Head of caudate nucleus (tissue), 42 donors: ENCODE results near the gene NELFE.
"Not testable (repeated sequence)": the region's sequence is repeated elsewhere in the genome, so short reads cannot be mapped to it uniquely, and the experiment has no call there.

Experiments
- DNase-seq, 42 donors: peaks; one replicate each; pipeline versions ENCODE4 v3.0.0 to v3.0.0-alpha.2; 2020 to 2021; ENCODE audit warnings: mixed read lengths in 7 of 42
- intact Hi-C: fragments of 100-400 bp; cut with DNase I; formaldehyde crosslinking; loops from one replicate; pipeline ENCODE4 v1.15.0; 2022

The NELFE gene

GRCh38 chr6:31956796-31957195, 2.0 kb downstream of the NELFE start:
- intact Hi-C loops = no loop called here

GRCh38 chr6:31954511-31954910, 4.3 kb downstream of the NELFE start:
- intact Hi-C loops = loop anchor here (5.0 kb wide), 1 partner anchor 52 kb away; the partner anchor contains the start of gene ZBTB12

More at GRCh38 chr6:31956796-31957195, 2.0 kb downstream of the NELFE start:
- no peak for DNase-seq

GRCh38 chr6:31952890-31953289, 5.9 kb downstream of the NELFE start:
- intact Hi-C loops = loop anchor here (5.0 kb wide), 1 partner anchor 51 kb away; the partner anchor contains the start of gene ZBTB12
- no peak for DNase-seq

More at GRCh38 chr6:31954511-31954910, 4.3 kb downstream of the NELFE start:
- DNase-seq = no peak

- intact Hi-C loops = loop anchor here (5.0 kb wide), 1 partner anchor 50 kb away; the partner anchor contains the start of gene ZBTB12
- peak in 40 of 42 donors; percentile 29 to 84 (median 60) for DNase-seq
Observed at GRCh38 chr6:31952140-31952805, 6.5 kb downstream of the NELFE start.

GRCh38 chr6:31949926-31950548, 8.7 kb downstream of the NELFE start:
- intact Hi-C loops = loop anchor here (5.0 kb wide), 1 partner anchor 48 kb away; the partner anchor contains the start of gene ZBTB12
- no peak for DNase-seq

GRCh38 chr6:31948753-31949413, 9.9 kb downstream of the NELFE start:
- intact Hi-C loops = no loop called here
- DNase-seq = no peak

- DNase-seq = no peak
- intact Hi-C loops = no loop called here
Observed at GRCh38 chr6:31948306-31948705, 10.5 kb downstream of the NELFE start.

GRCh38 chr6:31947864-31948263, 10.9 kb downstream of the NELFE start:
- intact Hi-C loops = no loop called here
- DNase-seq = no peak

GRCh38 chr6:31947070-31947675, 11.6 kb downstream of the NELFE start:
- intact Hi-C loops = no loop called here
- DNase-seq = no peak

- no peak for DNase-seq
- intact Hi-C loops = no loop called here
Observed at GRCh38 chr6:31946370-31946885, 12.3 kb downstream of the NELFE start.

GRCh38 chr6:31945507-31946369, 13.0 kb downstream of the NELFE start, which contains the start of gene CFB:
TSS of gene CFB (plus strand) at chr6:31946095. CDS start at chr6:31946222, 127 bp downstream.
- intact Hi-C loops = no loop called here
- peak in 5 of 42 donors; percentile 17 to 41 (median 26) for DNase-seq

GRCh38 chr6:31945154-31945506, 13.6 kb downstream of the NELFE start:
- intact Hi-C loops = no loop called here

GRCh38 chr6:31943742-31944141, 15.0 kb downstream of the NELFE start:
- intact Hi-C loops = no loop called here
- DNase-seq = no peak

More at GRCh38 chr6:31945154-31945506, 13.6 kb downstream of the NELFE start:
- no peak for DNase-seq

GRCh38 chr6:31940256-31940664, 18.5 kb downstream of the NELFE start:
- intact Hi-C loops = no loop called here
- no peak for DNase-seq

- intact Hi-C loops = no loop called here
- no peak for DNase-seq
Observed at GRCh38 chr6:31935823-31936222, 22.9 kb downstream of the NELFE start.

- DNase-seq = no peak
- intact Hi-C loops = no loop called here
Observed at GRCh38 chr6:31935021-31935420, 23.8 kb downstream of the NELFE start.

- intact Hi-C loops = no loop called here
- DNase-seq = no peak
Observed at GRCh38 chr6:31933537-31933936, 25.2 kb downstream of the NELFE start.

GRCh38 chr6:31932137-31932536, 26.6 kb downstream of the NELFE start:
- DNase-seq, intact Hi-C loops: not testable (repeated sequence)
